HG03108 (cell line): ENCODE data around the gene GTF2H4.
"Not testable (repeated sequence)": the region's sequence is repeated elsewhere in the genome, so short reads cannot be mapped to it uniquely, and the experiment has no call there.

Experiments
- ATAC-seq: cut with Tn5 transposase; IDR thresholded peaks from one replicate; pipeline ENCODE4 v1.9.1; 2021; ENCODE audit warnings: moderate library complexity; ENCODE audit not compliant: unreplicated experiment

The GTF2H4 gene

GRCh38 chr6:30907758-30908591 lies at the start of gene GTF2H4:
TSS of gene GTF2H4 (plus strand) at chr6:30908207.
- peak; percentile 94 for ATAC-seq

GRCh38 chr6:30859726-30860125 lies 48.3 kb upstream of the GTF2H4 start:
- ATAC-seq, result not testable (repeated sequence)

- no peak for ATAC-seq
These were observed 46.6 kb upstream of the GTF2H4 start for GRCh38 chr6:30861257-30862048.

- ATAC-seq, result no peak
These were observed 45.7 kb upstream of the GTF2H4 start for GRCh38 chr6:30862156-30862875.

GRCh38 chr6:30864325-30864724 lies 43.7 kb upstream of the GTF2H4 start:
- ATAC-seq, result no peak

- not testable (repeated sequence) for ATAC-seq
These were observed 38.7 kb upstream of the GTF2H4 start for GRCh38 chr6:30869241-30869749.

- no peak for ATAC-seq
These were observed 37.5 kb upstream of the GTF2H4 start for GRCh38 chr6:30870546-30870945.

- ATAC-seq, result no peak
These were observed 36.3 kb upstream of the GTF2H4 start for GRCh38 chr6:30871592-30872183.

- no peak for ATAC-seq
These were observed 34.8 kb upstream of the GTF2H4 start for GRCh38 chr6:30873137-30873640.

- ATAC-seq, result not testable (repeated sequence)
These were observed 34.2 kb upstream of the GTF2H4 start for GRCh38 chr6:30873795-30874194.

- ATAC-seq, result no peak
These were observed 32.6 kb upstream of the GTF2H4 start for GRCh38 chr6:30875244-30876038.

- no peak for ATAC-seq
These were observed 31.8 kb upstream of the GTF2H4 start for GRCh38 chr6:30876039-30876730.

- peak; percentile 55 for ATAC-seq
These were observed 30.4 kb upstream of the GTF2H4 start for GRCh38 chr6:30877419-30878262.

- no peak for ATAC-seq
These were observed 28.2 kb upstream of the GTF2H4 start for GRCh38 chr6:30879684-30880427.

- ATAC-seq, result no peak
These were observed 27.2 kb upstream of the GTF2H4 start for GRCh38 chr6:30880698-30881252.

- no peak for ATAC-seq
These were observed 26.4 kb upstream of the GTF2H4 start for GRCh38 chr6:30881392-30882203.
